Stimulated activated CD8-positive, alpha-beta memory T cell treated with anti-CD3 and anti-CD28 coated beads, Interleukin-12 subunit alpha, Interleukin-12 subunit beta, amount 100 ng/mL, for 4 hours (primary cell): ENCODE measurements around the gene NEFH.

Experiments used
- DNase-seq: peaks from one replicate; pipeline ENCODE4 v3.0.0-alpha.2; 2020; ENCODE audit warnings: low read depth

NEFH gene

GRCh38 chr22:29503811-29504372 lies 23.9 kb downstream of the NEFH start:
- DNase-seq = no peak

- DNase-seq = no peak
These were observed 29.3 kb downstream of the NEFH start for GRCh38 chr22:29509298-29509697.

GRCh38 chr22:29509815-29510214 lies 29.8 kb downstream of the NEFH start:
- DNase-seq = no peak

GRCh38 chr22:29510542-29510941 lies 30.5 kb downstream of the NEFH start:
- no peak for DNase-seq

- DNase-seq = no peak
These were observed 31.3 kb downstream of the NEFH start for GRCh38 chr22:29511126-29511862.

- no peak for DNase-seq
These were observed 32.0 kb downstream of the NEFH start for GRCh38 chr22:29512031-29512430.

- DNase-seq = no peak
These were observed 37.3 kb downstream of the NEFH start for GRCh38 chr22:29517215-29517908.

GRCh38 chr22:29518427-29518826 lies 38.4 kb downstream of the NEFH start:
- no peak for DNase-seq

GRCh38 chr22:29519996-29520395 lies 40.0 kb downstream of the NEFH start:
- no peak for DNase-seq

- DNase-seq = no peak
These were observed 40.8 kb downstream of the NEFH start for GRCh38 chr22:29520851-29521250.

GRCh38 chr22:29521526-29521925 lies 41.5 kb downstream of the NEFH start:
- no peak for DNase-seq

GRCh38 chr22:29523761-29524160 lies 43.7 kb downstream of the NEFH start:
- no peak for DNase-seq

GRCh38 chr22:29524442-29525191 lies 44.6 kb downstream of the NEFH start:
- no peak for DNase-seq

GRCh38 chr22:29528144-29528543 lies 48.1 kb downstream of the NEFH start:
- DNase-seq = no peak

GRCh38 chr22:29530716-29531115 lies 50.7 kb downstream of the NEFH start:
- DNase-seq = no peak

- DNase-seq = no peak
These were observed 51.4 kb downstream of the NEFH start for GRCh38 chr22:29531419-29531818.

- no peak for DNase-seq
These were observed 56.4 kb downstream of the NEFH start for GRCh38 chr22:29536411-29536810.

- no peak for DNase-seq
These were observed 59.1 kb downstream of the NEFH start for GRCh38 chr22:29539105-29539504.
